K562 (cell line): ENCODE measurements around the gene TMEFF1. TPM values are rescaled to one million over a fixed set of nuclear protein-coding genes. Genes with fewer than 3 reads are reported as not detected.

ENCODE experiments used
- DACH1 ChIP-seq: fragments of 450-650 bp; IDR thresholded peaks from 2 replicates; pipeline ENCODE4 v1.6.1; 2018; ENCODE audit not compliant: partially characterized antibody
- DLX4 ChIP-seq: fragments of 250-450 bp; sonication (Bioruptor Pico); IDR thresholded peaks from 2 replicates; pipeline ENCODE4 v1.6.1; 2021; ENCODE audit warnings: mild to moderate bottlenecking
- ETS1 ChIP-seq: conservative IDR thresholded peaks from 2 replicates; pipeline ENCODE4 v1.6.1; 2011; ENCODE audit warnings: low read depth, mild to moderate bottlenecking, low read length; ENCODE audit not compliant: control insufficient read depth
- HMGN3 ChIP-seq: IDR thresholded peaks from 2 replicates; pipeline ENCODE4 v1.6.1; 2011; ENCODE audit warnings: borderline replicate concordance, low read depth, mild to moderate bottlenecking, mixed read lengths, low read length; ENCODE audit not compliant: insufficient read length; ENCODE audit errors: extremely low read depth
- MYC ChIP-seq, 2 experiments: fragments of 250-450 bp in 1 of 2; sonication (Bioruptor Pico) in 1 of 2; IDR thresholded peaks; 2 replicates each; pipeline versions ENCODE4 v1.5.1 to v1.6.1; 2012 to 2021; ENCODE audit warnings: low read depth in 2 of 2, borderline replicate concordance in 1 of 2, improper control_type of control experiment in 1 of 2, low read length in 1 of 2, mild to moderate bottlenecking in 1 of 2, moderate library complexity in 1 of 2
- NR2C2 ChIP-seq, 2 experiments: fragments of 200-800 bp in 1 of 2; sonication (Bioruptor generic) in 1 of 2; sonication (generic) in 1 of 2; formaldehyde crosslinking in 1 of 2; IDR thresholded peaks; 2 replicates each; pipeline versions ENCODE4 v1.6.1 to v1.8.0; 2016 to 2022; ENCODE audit warnings: mild to moderate bottlenecking in 1 of 2, missing compliant biosample characterization in 1 of 2, missing genetic modification characterization in 1 of 2, missing genetic modification reagents in 1 of 2
- PCBP1 ChIP-seq: fragments of 200-400 bp; formaldehyde crosslinking; IDR thresholded peaks from 2 replicates; pipeline ENCODE4 v1.6.1; 2018; ENCODE audit warnings: mild to moderate bottlenecking, low read depth, low read length; ENCODE audit not compliant: poor library complexity, severe bottlenecking
- PTTG1 ChIP-seq: fragments of 450-650 bp; IDR thresholded peaks from 2 replicates; pipeline ENCODE4 v1.6.1; 2016; ENCODE audit warnings: low read depth, mild to moderate bottlenecking, missing genetic modification characterization, missing compliant biosample characterization
- RBFOX2 ChIP-seq: fragments of 200-400 bp; formaldehyde crosslinking; IDR thresholded peaks from 2 replicates; pipeline ENCODE4 v1.6.1; 2017; ENCODE audit warnings: low read depth, mild to moderate bottlenecking, low read length, moderate library complexity
- SRSF9 ChIP-seq: fragments of 200-400 bp; formaldehyde crosslinking; IDR thresholded peaks from 2 replicates; pipeline ENCODE4 v1.6.1; 2017; ENCODE audit warnings: low read depth, low read length, borderline replicate concordance
- TAL1 ChIP-seq: fragments of 450-650 bp; IDR thresholded peaks from 2 replicates; pipeline ENCODE4 v1.6.1; 2016; ENCODE audit warnings: mild to moderate bottlenecking
- USF2 ChIP-seq: sonication (generic); formaldehyde crosslinking; IDR thresholded peaks from 2 replicates; pipeline ENCODE4 v1.5.0; 2020; ENCODE audit warnings: missing genetic modification reagents
- ZNF24 ChIP-seq: fragments of 450-650 bp; IDR thresholded peaks from 2 replicates; pipeline ENCODE4 v1.6.1; 2016
- ZNF507 ChIP-seq: conservative IDR thresholded peaks from 2 replicates; pipeline ENCODE4 v1.6.1; 2017; ENCODE audit warnings: missing genetic modification characterization, missing compliant biosample characterization
- ZNF764 ChIP-seq: fragments of 250-450 bp; sonication (Bioruptor Pico); IDR thresholded peaks from 2 replicates; pipeline ENCODE4 v1.4.0; 2020; ENCODE audit warnings: low read depth, mild to moderate bottlenecking, moderate library complexity
- ZNF785 ChIP-seq: fragments of 250-450 bp; sonication (Bioruptor Pico); IDR thresholded peaks from 2 replicates; pipeline ENCODE4 v1.4.0; 2020; ENCODE audit warnings: mild to moderate bottlenecking
- ZSCAN32 ChIP-seq: fragments of 450-650 bp; formaldehyde crosslinking; IDR thresholded peaks from 2 replicates; pipeline ENCODE4 v1.4.0; 2020; ENCODE audit warnings: mild to moderate bottlenecking, moderate library complexity
- polyA plus RNA-seq, 8 experiments: library from polyadenylated mRNA; depleted of rRNA in 4 of 8; stranded (reverse) in 5 of 8; unstranded in 3 of 8; fragments of >200 nt; fragmentation: Nextera tagmentation in 2 of 8; fragmentation: Illumina TruSeq in 1 of 8; extraction: Ambion mirVana in 2 of 8; extraction: Trizol in 1 of 8; gene quantifications; 2 replicates each; pipeline versions ENCODE4 v1.2.1 to v1.2.3, GENCODE V29; 2011 to 2014; ENCODE audit warnings: inconsistent platforms in 1 of 8, missing spikeins in 1 of 8
- total RNA-seq, 7 experiments: library from RNA; depleted of rRNA in 6 of 7; stranded (reverse); fragments of >200 nt in 6 of 7; fragmentation: Illumina TruSeq in 2 of 7; extraction: Trizol in 2 of 7; gene quantifications; 2 replicates each; pipeline versions ENCODE4 v1.2.1 to v1.2.3, GENCODE V29; 2011 to 2021; ENCODE audit warnings: low replicate concordance in 1 of 7
- TF ChIP-seq, protein P1 (sequence below): fragments of 450-650 bp; formaldehyde crosslinking; IDR thresholded peaks from 2 replicates; pipeline ENCODE4 v1.4.0; 2022; ENCODE audit warnings: mild to moderate bottlenecking, moderate library complexity
- TF ChIP-seq, protein P2 (sequence below): sonication (generic); formaldehyde crosslinking; IDR thresholded peaks from 2 replicates; pipeline ENCODE4 v1.8.0; 2022; ENCODE audit warnings: mild to moderate bottlenecking, missing genetic modification reagents
- TF ChIP-seq, protein P3 (sequence below), 2 experiments: fragments of 200-800 bp in 1 of 2; sonication (Bioruptor generic) in 1 of 2; sonication (generic) in 1 of 2; formaldehyde crosslinking in 1 of 2; IDR thresholded peaks in 1 of 2; conservative IDR thresholded peaks in 1 of 2; 2 replicates each; pipeline versions ENCODE4 v1.5.0 to v1.6.1; 2016 to 2020; ENCODE audit warnings: missing compliant biosample characterization in 1 of 2, missing genetic modification characterization in 1 of 2, missing genetic modification reagents in 1 of 2

Gene TMEFF1
- total and polyA plus RNA-seq, 9 of the 15 experiments (the other 6 are each of a cell fraction or from before 2014, with no cell fraction given): 0.07 to 1.1 (median 0.28) TPM; not detected in 2

DNA sequence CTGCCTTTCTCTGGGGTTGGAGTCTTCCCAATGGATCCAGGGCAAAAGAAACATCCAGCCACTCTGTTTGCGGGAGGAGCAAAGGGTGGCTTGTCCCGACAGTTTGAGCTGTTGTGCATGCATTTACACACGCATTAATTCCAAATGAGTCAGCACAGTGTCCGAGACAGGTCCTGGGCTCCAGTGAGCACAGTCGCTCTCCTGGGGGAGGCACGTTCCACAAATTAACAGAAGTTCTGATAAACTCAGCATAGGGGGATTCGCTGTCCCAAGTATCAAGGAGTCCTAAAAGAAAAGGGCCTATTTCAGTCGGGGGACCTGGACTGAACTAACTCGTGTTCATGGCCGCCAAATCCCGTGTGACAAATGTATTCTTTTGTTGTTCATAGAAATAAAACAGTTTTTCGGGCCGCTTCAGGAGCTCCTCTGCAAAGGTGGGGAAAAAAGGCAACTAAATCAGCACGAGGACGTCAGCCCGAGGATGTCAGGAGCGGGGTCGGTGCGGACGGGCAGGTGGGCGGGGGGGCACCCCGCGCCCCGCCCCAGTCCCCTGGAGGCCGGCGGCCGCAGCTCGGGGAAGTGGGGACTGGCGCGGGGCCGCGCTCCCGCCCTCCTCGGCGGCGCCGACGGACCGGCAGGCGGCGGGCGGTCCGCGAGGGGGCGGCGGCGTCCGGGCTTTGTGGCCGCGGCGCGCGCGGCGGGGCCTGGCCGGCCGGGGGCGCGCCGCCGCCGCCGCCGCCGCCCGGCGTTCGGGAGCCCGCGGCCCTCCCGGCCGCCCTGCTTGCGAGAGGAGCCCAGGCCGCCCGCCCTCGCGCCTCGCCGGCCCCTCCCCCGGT lies 46.2 kb upstream of the TMEFF1 start, which contains the start of gene MSANTD3 (continued):
- TF ChIP-seq, protein P1, sequence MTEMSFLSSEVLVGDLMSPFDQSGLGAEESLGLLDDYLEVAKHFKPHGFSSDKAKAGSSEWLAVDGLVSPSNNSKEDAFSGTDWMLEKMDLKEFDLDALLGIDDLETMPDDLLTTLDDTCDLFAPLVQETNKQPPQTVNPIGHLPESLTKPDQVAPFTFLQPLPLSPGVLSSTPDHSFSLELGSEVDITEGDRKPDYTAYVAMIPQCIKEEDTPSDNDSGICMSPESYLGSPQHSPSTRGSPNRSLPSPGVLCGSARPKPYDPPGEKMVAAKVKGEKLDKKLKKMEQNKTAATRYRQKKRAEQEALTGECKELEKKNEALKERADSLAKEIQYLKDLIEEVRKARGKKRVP: no peak
- no peak for TF ChIP-seq PCBP1
- TF ChIP-seq, protein P2, sequence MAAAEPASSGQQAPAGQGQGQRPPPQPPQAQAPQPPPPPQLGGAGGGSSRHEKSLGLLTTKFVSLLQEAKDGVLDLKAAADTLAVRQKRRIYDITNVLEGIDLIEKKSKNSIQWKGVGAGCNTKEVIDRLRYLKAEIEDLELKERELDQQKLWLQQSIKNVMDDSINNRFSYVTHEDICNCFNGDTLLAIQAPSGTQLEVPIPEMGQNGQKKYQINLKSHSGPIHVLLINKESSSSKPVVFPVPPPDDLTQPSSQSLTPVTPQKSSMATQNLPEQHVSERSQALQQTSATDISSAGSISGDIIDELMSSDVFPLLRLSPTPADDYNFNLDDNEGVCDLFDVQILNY (CRISPR knock-in tag): no peak
- no peak for TF ChIP-seq SRSF9
- TF ChIP-seq TAL1: no peak
- TF ChIP-seq MYC (IDR thresholded peaks at IDR 0.05; ENCODE audit: low read depth, low read length): peak; percentile 73
- no peak for TF ChIP-seq MYC (CRISPR knock-in tag; IDR thresholded peaks at IDR 0.05; ENCODE audit: borderline replicate concordance, low read depth)
- no peak for TF ChIP-seq DLX4
- TF ChIP-seq RBFOX2: peak; percentile 76
- no peak for TF ChIP-seq ZNF785 (CRISPR knock-in tag)
- TF ChIP-seq USF2: no peak
- TF ChIP-seq ZNF507: no peak
- no peak for TF ChIP-seq ZSCAN32 (CRISPR knock-in tag)
- no peak for TF ChIP-seq PTTG1 (tag)
- TF ChIP-seq, protein P3, sequence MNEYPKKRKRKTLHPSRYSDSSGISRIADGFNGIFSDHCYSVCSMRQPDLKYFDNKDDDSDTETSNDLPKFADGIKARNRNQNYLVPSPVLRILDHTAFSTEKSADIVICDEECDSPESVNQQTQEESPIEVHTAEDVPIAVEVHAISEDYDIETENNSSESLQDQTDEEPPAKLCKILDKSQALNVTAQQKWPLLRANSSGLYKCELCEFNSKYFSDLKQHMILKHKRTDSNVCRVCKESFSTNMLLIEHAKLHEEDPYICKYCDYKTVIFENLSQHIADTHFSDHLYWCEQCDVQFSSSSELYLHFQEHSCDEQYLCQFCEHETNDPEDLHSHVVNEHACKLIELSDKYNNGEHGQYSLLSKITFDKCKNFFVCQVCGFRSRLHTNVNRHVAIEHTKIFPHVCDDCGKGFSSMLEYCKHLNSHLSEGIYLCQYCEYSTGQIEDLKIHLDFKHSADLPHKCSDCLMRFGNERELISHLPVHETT (CRISPR knock-in tag; conservative IDR thresholded peaks at IDR 0.05 in 1 of 2, IDR thresholded peaks at IDR 0.05 in 1 of 2): peak in 1 of 2 experiments; percentile 88; a peak in 2 of 4 replicates
- peak; percentile 96 for TF ChIP-seq ZNF24
- no peak for TF ChIP-seq ZNF764 (CRISPR knock-in tag)
- TF ChIP-seq NR2C2 (CRISPR knock-in tag; IDR thresholded peaks at IDR 0.05): no peak
- TF ChIP-seq NR2C2 (tag; IDR thresholded peaks at IDR 0.05): no peak
- no peak for TF ChIP-seq DACH1
- peak; percentile 52 for TF ChIP-seq HMGN3
- no peak for TF ChIP-seq ETS1
